CD8-positive, alpha-beta memory T cell (primary cell): Measurements from ENCODE around the gene FGF1. TPM values are rescaled to one million over a fixed set of nuclear protein-coding genes. Genes with fewer than 3 reads are reported as not detected.

ENCODE experiments used
- CTCF ChIA-PET: fragments of 350-600 bp; sonication (Branson Sonifier 250); formaldehyde crosslinking; loops from one replicate; lab custom pipeline; 2021; ENCODE audit warnings: antibody characterized with exemption; lab: Charles Lee
- POLR2A ChIA-PET: fragments of 350-600 bp; sonication (Branson Sonifier 250); formaldehyde crosslinking; loops from one replicate; lab custom pipeline; 2021; ENCODE audit warnings: antibody characterized with exemption; lab: Charles Lee
- DNase-seq, 5 donors: peaks; one replicate each; pipeline versions ENCODE4 v3.0.0 to v3.0.0-alpha.2; 2020 to 2022; ENCODE audit warnings: mixed read lengths in 1 of 5
- H3K27ac ChIP-seq: one replicate; pipeline ENCODE4 v1.7.0; 2013; ENCODE audit warnings: low read depth, mild to moderate bottlenecking, low read length, moderate library complexity
- H3K27me3 ChIP-seq: 2 replicates; pipeline ENCODE4 v1.7.0; 2013; ENCODE audit warnings: low read length, mild to moderate bottlenecking; ENCODE audit not compliant: insufficient read depth, poor library complexity, severe bottlenecking
- H3K36me3 ChIP-seq: 2 replicates; pipeline ENCODE4 v1.7.0; 2013; ENCODE audit warnings: mild to moderate bottlenecking, low read length, moderate library complexity; ENCODE audit not compliant: insufficient read depth
- H3K4me1 ChIP-seq: 2 replicates; pipeline ENCODE4 v1.7.0; 2013; ENCODE audit warnings: mild to moderate bottlenecking, low read length, moderate library complexity; ENCODE audit not compliant: insufficient read depth
- H3K4me3 ChIP-seq: 2 replicates; pipeline ENCODE4 v1.7.0; 2013; ENCODE audit warnings: mild to moderate bottlenecking, low read length
- H3K9me3 ChIP-seq: 2 replicates; pipeline ENCODE4 v1.7.0; 2013; ENCODE audit warnings: mild to moderate bottlenecking, low read length
- H3K27ac Mint-ChIP-seq, 8 donors: one replicate each; pipeline ENCODE4 v1.8.0; 2020 to 2021; ENCODE audit warnings: mixed read lengths in 8 of 8, mild to moderate bottlenecking in 6 of 8, inconsistent platforms in 3 of 8, moderate library complexity in 3 of 8
- H3K27me3 Mint-ChIP-seq, 2 donors: one replicate each; pipeline ENCODE4 v1.8.0; 2020 to 2021; ENCODE audit warnings: mixed read lengths in 2 of 2, mild to moderate bottlenecking in 1 of 2, moderate library complexity in 1 of 2
- H3K36me3 Mint-ChIP-seq, 3 donors: one replicate each; pipeline ENCODE4 v1.8.0; 2020 to 2021; ENCODE audit warnings: mixed read lengths in 3 of 3, inconsistent platforms in 1 of 3, mild to moderate bottlenecking in 1 of 3
- H3K4me1 Mint-ChIP-seq, 3 donors: one replicate each; pipeline ENCODE4 v1.8.0; 2020 to 2021; ENCODE audit warnings: mixed read lengths in 3 of 3, inconsistent platforms in 1 of 3, mild to moderate bottlenecking in 1 of 3
- H3K4me3 Mint-ChIP-seq, 7 donors: one replicate each; pipeline ENCODE4 v1.8.0; 2020 to 2021; ENCODE audit warnings: mixed read lengths in 7 of 7, mild to moderate bottlenecking in 6 of 7, moderate library complexity in 4 of 7, inconsistent platforms in 2 of 7
- H3K9me3 Mint-ChIP-seq, 5 donors: one replicate each; pipeline ENCODE4 v1.8.0; 2020 to 2022; ENCODE audit warnings: mixed read lengths in 5 of 5, mild to moderate bottlenecking in 3 of 5, moderate library complexity in 2 of 5, inconsistent platforms in 1 of 5
- polyA plus RNA-seq: library from polyadenylated mRNA; unstranded; fragments of 300-500 nt; fragmentation: Illumina TruSeq; gene quantifications from one replicate; pipeline ENCODE4 v1.2.3, GENCODE V29; 2021
- total RNA-seq, 2 experiments: library from RNA; stranded (reverse); gene quantifications; one replicate each; pipeline ENCODE4 v1.2.3, GENCODE V29; 2021

FGF1 gene
- total and polyA plus RNA-seq, 3 experiments from 2014 or later, result not detected

- Mint-ChIP-seq H3K27ac (no peak overlapping the region), H3K36me3 (no peaks in the 10 kb centered on the region), H3K4me3 (no peak overlapping the region), H3K27me3 (peaks cover 8 to 32% of the 10 kb centered on the region in 2 donors), H3K4me1 (no peaks in the 10 kb centered on the region), H3K9me3 (no peaks in the 10 kb centered on the region)
- POLR2A ChIA-PET, result no interaction called here
- no peaks in the 10 kb centered on the region for H3K36me3 ChIP-seq
- CTCF ChIA-PET, result no interaction called here
- no peaks in the 10 kb centered on the region for H3K4me1 ChIP-seq
- no peaks in the 10 kb centered on the region for H3K27me3 ChIP-seq
- DNase-seq, result no peak
- no peak overlapping the region for H3K27ac ChIP-seq
- no peaks in the 10 kb centered on the region for H3K9me3 ChIP-seq
- no peak overlapping the region for H3K4me3 ChIP-seq
Observed at GRCh38 chr5:142626099-142626498, 59.8 kb downstream of the FGF1 start.

DNA sequence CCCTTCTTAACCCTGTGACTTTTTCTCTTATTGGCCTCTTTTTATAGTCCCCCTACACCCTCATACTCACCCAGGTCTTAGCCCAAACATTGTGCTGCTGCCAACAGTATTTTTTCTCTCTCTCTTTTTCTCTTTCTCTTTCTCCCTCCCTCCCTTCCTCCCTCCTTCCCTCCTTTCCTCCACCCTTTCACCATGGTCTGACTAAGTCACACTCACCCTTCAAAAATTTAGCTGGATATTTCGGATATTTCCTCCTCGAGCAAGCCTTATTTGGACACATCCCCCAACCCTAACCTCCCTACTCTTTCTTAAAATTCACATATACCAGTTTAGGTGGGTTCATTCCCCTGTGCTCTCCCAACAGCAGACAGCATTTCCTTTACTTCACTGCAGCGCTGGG, 64.7 kb downstream of the FGF1 start:
- Histone ChIP-seq H3K4me3 (no peak overlapping the region), H3K9me3 (no peaks in the 10 kb centered on the region), H3K27me3 (no peaks in the 10 kb centered on the region), H3K4me1 (no peaks in the 10 kb centered on the region), H3K27ac (no peak overlapping the region), H3K36me3 (no peaks in the 10 kb centered on the region)
- Mint-ChIP-seq H3K36me3 (no peaks in the 10 kb centered on the region), H3K4me1 (no peaks in the 10 kb centered on the region), H3K4me3 (no peak overlapping the region), H3K27me3 (peaks cover 9 to 24% of the 10 kb centered on the region in 2 donors), H3K27ac (no peak overlapping the region), H3K9me3 (peaks cover 0 to 3% (median 0%) of the 10 kb centered on the region in 5 donors)
- no peak for DNase-seq
- POLR2A ChIA-PET, result interaction anchor here (0.6 kb wide), 1 partner anchor 17 kb away, joined by 4 read pairs; no protein-coding TSS in a partner anchor
- CTCF ChIA-PET, result interaction anchor here (1.0 kb wide), 1 partner anchor 72 kb away, joined by 3 read pairs; no protein-coding TSS in a partner anchor

- H3K27ac ChIP-seq, result no peak overlapping the region
- no peak overlapping the region for H3K27ac Mint-ChIP-seq
- H3K4me1 Mint-ChIP-seq, result no peaks in the 10 kb centered on the region
- H3K4me3 Mint-ChIP-seq, result no peak overlapping the region
- H3K4me1 ChIP-seq, result no peaks in the 10 kb centered on the region
- H3K27me3 Mint-ChIP-seq, result peaks cover 9 to 16% of the 10 kb centered on the region in 2 donors
- no peaks in the 10 kb centered on the region for H3K9me3 ChIP-seq
- no peak for DNase-seq
- H3K4me3 ChIP-seq, result no peak overlapping the region
- no peaks in the 10 kb centered on the region for H3K27me3 ChIP-seq
- ChIA-PET POLR2A (no interaction called here), CTCF (no interaction called here)
- H3K36me3 ChIP-seq, result no peaks in the 10 kb centered on the region
- no peaks in the 10 kb centered on the region for H3K36me3 Mint-ChIP-seq
- H3K9me3 Mint-ChIP-seq, result peaks cover 0 to 3% (median 0%) of the 10 kb centered on the region in 5 donors
Observed at GRCh38 chr5:142619815-142620214, 66.1 kb downstream of the FGF1 start.

DNA sequence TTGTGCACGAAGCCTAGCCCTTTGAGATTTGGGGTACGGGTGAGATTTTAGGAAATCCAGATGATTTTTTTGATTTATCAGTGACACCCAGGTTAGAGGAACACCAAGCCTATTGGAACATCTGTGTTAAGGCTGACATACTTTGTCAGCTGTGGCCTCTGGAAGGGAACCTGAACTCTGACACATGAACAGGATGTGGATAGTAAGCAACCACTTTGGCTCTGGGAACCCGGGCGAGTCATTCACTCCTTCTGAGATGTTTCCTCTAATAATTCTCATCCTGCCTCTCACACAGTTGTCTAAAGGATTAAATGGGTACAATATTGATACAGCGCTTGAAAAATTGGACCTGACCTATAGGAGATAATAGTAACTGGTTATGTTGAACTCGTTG, 67.8 kb downstream of the FGF1 start:
- H3K36me3 ChIP-seq, result no peaks in the 10 kb centered on the region
- H3K4me1 ChIP-seq, result no peaks in the 10 kb centered on the region
- no peaks in the 10 kb centered on the region for H3K9me3 ChIP-seq
- no peak overlapping the region for H3K27ac ChIP-seq
- no peak overlapping the region for H3K4me3 ChIP-seq
- Mint-ChIP-seq H3K27me3 (peaks cover 8 to 10% of the 10 kb centered on the region in 2 donors), H3K4me3 (no peak overlapping the region), H3K27ac (no peak overlapping the region), H3K9me3 (peaks cover 0 to 3% (median 0%) of the 10 kb centered on the region in 5 donors), H3K36me3 (no peaks in the 10 kb centered on the region), H3K4me1 (no peaks in the 10 kb centered on the region)
- no peaks in the 10 kb centered on the region for H3K27me3 ChIP-seq
- ChIA-PET CTCF (no interaction called here), POLR2A (interaction anchor here (1.2 kb wide), 1 partner anchor 12 kb away, joined by 3 read pairs; no protein-coding TSS in a partner anchor)
- DNase-seq, result no peak

DNA sequence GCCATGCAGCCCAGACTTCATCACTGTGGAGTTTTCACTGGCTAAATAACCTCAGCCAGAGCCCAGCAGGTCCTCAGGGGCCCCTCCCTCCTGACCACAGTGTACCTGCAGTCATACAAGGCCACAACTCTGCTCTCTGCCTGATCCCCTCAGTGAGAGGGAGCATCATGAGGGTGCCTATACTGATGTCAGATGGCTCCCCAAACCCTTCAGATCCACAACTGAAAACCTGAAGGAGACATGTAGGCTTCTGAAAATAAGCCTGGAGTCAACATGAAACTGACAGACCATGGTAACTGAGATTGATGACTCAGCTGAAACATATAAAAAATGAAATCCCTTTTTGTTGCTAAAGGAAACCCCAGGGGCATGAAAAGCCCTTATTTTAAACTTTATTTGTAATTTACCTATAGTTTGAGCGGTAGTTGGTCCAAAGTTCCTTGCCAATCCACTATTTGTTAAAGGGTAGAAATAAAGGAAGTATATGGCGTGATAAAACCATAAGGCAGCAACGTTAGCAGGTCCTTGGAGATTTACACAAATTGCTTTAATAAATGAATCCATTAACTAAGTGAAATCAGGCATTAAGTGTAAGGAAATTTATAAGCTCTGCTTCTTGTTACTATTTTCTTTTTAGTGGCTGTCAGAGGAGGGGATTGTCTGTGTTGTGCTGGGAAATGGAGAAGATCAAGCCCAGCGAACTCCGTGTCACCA, 68.3 kb downstream of the FGF1 start:
- no peaks in the 10 kb centered on the region for H3K4me1 ChIP-seq
- H3K9me3 ChIP-seq, result no peaks in the 10 kb centered on the region
- peaks cover 0 to 3% (median 0%) of the 10 kb centered on the region in 5 donors for H3K9me3 Mint-ChIP-seq
- POLR2A ChIA-PET, result interaction anchor here (1.2 kb wide), 1 partner anchor 13 kb away, joined by 3 read pairs; no protein-coding TSS in a partner anchor
- DNase-seq, result no peak
- H3K27me3 Mint-ChIP-seq, result peaks cover 8 to 12% of the 10 kb centered on the region in 2 donors
- CTCF ChIA-PET, result no interaction called here
- H3K4me3 Mint-ChIP-seq, result no peak overlapping the region
- H3K27ac ChIP-seq, result no peak overlapping the region
- H3K27me3 ChIP-seq, result no peaks in the 10 kb centered on the region
- no peak overlapping the region for H3K27ac Mint-ChIP-seq
- H3K36me3 ChIP-seq, result no peaks in the 10 kb centered on the region
- no peaks in the 10 kb centered on the region for H3K36me3 Mint-ChIP-seq
- H3K4me1 Mint-ChIP-seq, result no peaks in the 10 kb centered on the region
- no peak overlapping the region for H3K4me3 ChIP-seq

DNA sequence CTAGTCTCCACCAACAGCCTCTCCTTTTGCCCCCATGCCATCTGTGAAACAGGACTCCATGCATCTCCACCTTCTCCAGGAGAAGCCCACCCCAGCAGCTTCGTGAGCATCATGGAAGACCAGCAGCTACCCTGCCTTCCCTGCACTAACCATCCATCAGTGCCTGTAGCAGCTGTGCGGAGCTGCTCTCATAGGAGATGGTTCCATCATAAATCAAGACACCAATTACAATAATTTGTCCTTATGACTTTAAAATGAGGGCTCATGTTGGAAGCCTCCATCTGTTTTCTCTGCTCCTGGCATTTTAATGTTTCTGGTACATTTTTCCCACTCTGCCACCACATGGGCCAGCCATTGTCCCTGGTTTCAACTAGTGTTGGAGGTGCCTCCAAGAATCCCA, 69.9 kb downstream of the FGF1 start:
- H3K4me1 ChIP-seq, result no peaks in the 10 kb centered on the region
- no peak overlapping the region for H3K4me3 ChIP-seq
- CTCF ChIA-PET, result interaction anchor here (1.0 to 2.3 kb wide), 2 partner anchors 10 to 39 kb away, joined by 5 to 7 read pairs; no protein-coding TSS in a partner anchor
- no peak overlapping the region for H3K27ac ChIP-seq
- DNase-seq, result no peak
- H3K27me3 Mint-ChIP-seq, result peaks cover 12 to 23% of the 10 kb centered on the region in 2 donors
- POLR2A ChIA-PET, result no interaction called here
- H3K27ac Mint-ChIP-seq, result no peak overlapping the region
- peaks cover under 1 to 3% (median 1%) of the 10 kb centered on the region in 3 donors for H3K4me1 Mint-ChIP-seq
- H3K27me3 ChIP-seq, result no peaks in the 10 kb centered on the region
- no peaks in the 10 kb centered on the region for H3K36me3 Mint-ChIP-seq
- no peaks in the 10 kb centered on the region for H3K9me3 ChIP-seq
- no peak overlapping the region for H3K4me3 Mint-ChIP-seq
- H3K9me3 Mint-ChIP-seq, result peaks cover 0 to 3% (median 0%) of the 10 kb centered on the region in 5 donors
- H3K36me3 ChIP-seq, result no peaks in the 10 kb centered on the region

- Mint-ChIP-seq H3K27me3 (peaks cover 17 to 30% of the 10 kb centered on the region in 2 donors), H3K4me3 (no peak overlapping the region), H3K36me3 (no peaks in the 10 kb centered on the region), H3K9me3 (no peaks in the 10 kb centered on the region), H3K27ac (no peak overlapping the region), H3K4me1 (peaks cover 2 to 4% (median 3%) of the 10 kb centered on the region in 3 donors)
- Histone ChIP-seq H3K9me3 (no peaks in the 10 kb centered on the region), H3K36me3 (no peaks in the 10 kb centered on the region), H3K4me1 (no peaks in the 10 kb centered on the region), H3K27me3 (no peaks in the 10 kb centered on the region), H3K4me3 (no peak overlapping the region), H3K27ac (no peak overlapping the region)
- POLR2A ChIA-PET, result no interaction called here
- DNase-seq, result no peak
- CTCF ChIA-PET, result interaction anchor here (1.2 to 2.3 kb wide), 2 partner anchors 8 to 13 kb away, joined by 4 to 7 read pairs; no protein-coding TSS in a partner anchor
Observed at GRCh38 chr5:142614054-142614453, 71.8 kb downstream of the FGF1 start.

- DNase-seq, result no peak
- Histone ChIP-seq H3K9me3 (no peaks in the 10 kb centered on the region), H3K36me3 (no peaks in the 10 kb centered on the region), H3K27ac (no peak overlapping the region), H3K4me3 (no peak overlapping the region), H3K4me1 (no peaks in the 10 kb centered on the region), H3K27me3 (no peaks in the 10 kb centered on the region)
- ChIA-PET CTCF (interaction anchor here (1.7 kb wide), 1 partner anchor 99 kb away, joined by 4 read pairs; no protein-coding TSS in a partner anchor), POLR2A (no interaction called here)
- H3K9me3 Mint-ChIP-seq, result no peaks in the 10 kb centered on the region
- no peak overlapping the region for H3K4me3 Mint-ChIP-seq
- peaks cover 20 to 33% of the 10 kb centered on the region in 2 donors for H3K27me3 Mint-ChIP-seq
- H3K36me3 Mint-ChIP-seq, result no peaks in the 10 kb centered on the region
- H3K27ac Mint-ChIP-seq, result no peak overlapping the region
- H3K4me1 Mint-ChIP-seq, result peaks cover 2 to 4% (median 3%) of the 10 kb centered on the region in 3 donors
Observed at GRCh38 chr5:142613271-142613671, 72.6 kb downstream of the FGF1 start.
